Midbrain (tissue), 1 donor: ENCODE results near the gene LYPD6B.

ENCODE experiments used
- DNase-seq: peaks from one replicate; lab custom pipeline; 2025; lab: John Stamatoyannopoulos, UW

Gene LYPD6B

GRCh38 chr2:149119368-149119767, 80.9 kb downstream of the LYPD6B start:
- DNase-seq, result no peak

DNA sequence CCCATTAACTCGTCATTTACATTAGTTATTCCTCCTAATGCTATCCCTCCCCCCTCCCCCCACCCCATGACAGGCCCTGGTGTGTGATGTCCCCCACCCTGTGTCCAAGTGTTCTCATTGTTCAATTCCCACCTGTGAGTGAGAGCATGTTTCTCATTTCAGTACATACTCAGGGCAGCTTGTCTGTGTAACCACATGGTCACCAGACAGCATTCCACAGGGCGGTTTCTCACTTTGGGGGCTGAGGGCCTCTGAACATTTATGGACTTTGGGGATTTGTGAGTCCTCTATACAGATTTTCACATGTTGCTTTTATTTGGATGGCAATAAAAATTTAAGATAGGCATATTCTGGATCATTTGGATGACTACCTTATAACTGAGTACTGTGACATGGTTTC, 84.0 kb downstream of the LYPD6B start:
- DNase-seq, result no peak

GRCh38 chr2:149125031-149125725, 86.7 kb downstream of the LYPD6B start:
- no peak for DNase-seq

- DNase-seq, result no peak
Measured at GRCh38 chr2:149129433-149129832, 90.9 kb downstream of the LYPD6B start.

DNA sequence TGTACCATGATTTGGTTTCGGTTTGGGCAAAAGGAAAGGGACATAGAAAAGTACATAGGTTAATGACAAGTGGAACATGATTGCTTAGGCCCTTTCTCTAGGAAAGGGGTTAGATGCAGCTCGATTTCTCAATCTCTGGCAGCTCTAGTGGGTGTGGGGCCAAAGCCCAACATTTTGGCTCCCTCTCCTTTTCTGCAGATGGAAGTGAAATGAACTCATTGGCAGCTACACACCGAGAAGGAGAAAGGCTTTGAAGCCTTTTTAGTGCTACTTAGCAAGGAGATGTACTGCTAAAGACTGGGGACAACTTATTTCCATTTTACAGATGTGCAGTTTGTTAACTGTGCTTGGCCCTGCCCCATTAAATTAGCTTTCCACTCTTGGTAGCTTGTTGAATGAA, 93.8 kb downstream of the LYPD6B start:
- DNase-seq, result no peak

DNA sequence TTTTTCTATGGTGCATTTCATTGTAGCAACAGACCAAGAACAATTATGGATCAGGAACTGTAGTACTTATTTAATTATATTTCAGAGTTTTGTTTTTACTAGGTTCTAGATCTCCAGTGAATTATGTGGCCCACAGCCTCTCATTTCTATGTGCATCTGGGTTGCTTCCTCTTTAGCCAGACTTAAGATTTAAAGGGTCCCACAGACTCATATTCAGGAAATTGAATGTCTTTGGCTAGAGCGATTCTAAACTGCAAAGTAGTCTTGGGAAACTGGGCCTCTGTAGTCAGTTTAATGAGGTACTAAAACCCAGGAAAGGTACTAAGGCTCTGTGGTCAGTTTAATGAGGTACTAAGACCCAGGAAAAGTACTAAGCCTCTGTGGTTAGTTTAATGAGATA, 94.4 kb downstream of the LYPD6B start:
- DNase-seq, result no peak

DNA sequence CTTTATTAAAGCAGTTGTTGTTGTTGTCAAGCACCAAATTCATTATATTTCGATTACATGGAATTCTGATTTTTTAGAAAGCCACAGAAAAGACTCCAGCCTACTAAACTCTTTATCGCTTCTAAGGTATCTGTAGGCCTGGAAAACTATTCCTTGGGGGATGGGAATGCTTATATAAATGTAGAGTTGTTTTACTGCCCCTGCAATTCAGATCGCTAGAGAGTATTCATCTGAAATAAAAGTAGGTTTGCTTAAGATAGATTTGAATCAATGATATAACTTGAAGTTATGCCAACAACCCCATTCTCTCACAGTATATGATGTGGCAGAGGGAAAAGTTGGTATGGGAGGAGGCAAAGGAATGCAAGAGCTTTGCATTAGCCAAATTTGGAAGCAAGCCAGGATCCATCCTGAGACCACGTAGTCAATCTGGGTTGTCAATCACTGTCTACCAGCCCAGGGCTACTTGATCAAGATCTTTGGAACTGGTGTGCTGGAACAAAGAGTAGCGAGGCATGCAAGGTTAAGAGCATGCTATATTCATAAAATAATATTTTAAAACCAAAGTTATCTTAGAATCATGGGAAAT, 95.9 kb downstream of the LYPD6B start:
- no peak for DNase-seq

DNA sequence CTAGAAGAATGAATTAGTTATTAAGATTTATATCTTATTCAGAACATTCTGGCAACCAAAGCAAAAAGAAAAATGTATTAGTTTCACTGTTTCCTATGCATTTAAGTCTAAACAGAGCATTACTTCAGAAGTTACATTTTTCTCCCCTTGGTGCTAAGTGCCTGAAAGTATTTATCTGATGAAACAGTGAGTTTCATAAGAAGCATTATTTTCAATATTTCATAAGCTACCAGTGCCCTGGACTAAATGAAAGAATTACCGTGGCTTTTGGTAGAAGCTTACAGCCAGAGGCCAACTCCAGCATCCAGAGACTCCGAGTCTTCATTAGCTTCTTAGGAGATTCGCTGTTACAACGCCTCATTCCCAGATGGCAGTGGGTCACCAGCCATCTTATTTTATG, 97.6 kb downstream of the LYPD6B start:
- no peak for DNase-seq

- DNase-seq, result no peak
Measured at GRCh38 chr2:149141046-149141445, 102.5 kb downstream of the LYPD6B start.

GRCh38 chr2:149143734-149144133, 105.2 kb downstream of the LYPD6B start:
- no peak for DNase-seq

DNA sequence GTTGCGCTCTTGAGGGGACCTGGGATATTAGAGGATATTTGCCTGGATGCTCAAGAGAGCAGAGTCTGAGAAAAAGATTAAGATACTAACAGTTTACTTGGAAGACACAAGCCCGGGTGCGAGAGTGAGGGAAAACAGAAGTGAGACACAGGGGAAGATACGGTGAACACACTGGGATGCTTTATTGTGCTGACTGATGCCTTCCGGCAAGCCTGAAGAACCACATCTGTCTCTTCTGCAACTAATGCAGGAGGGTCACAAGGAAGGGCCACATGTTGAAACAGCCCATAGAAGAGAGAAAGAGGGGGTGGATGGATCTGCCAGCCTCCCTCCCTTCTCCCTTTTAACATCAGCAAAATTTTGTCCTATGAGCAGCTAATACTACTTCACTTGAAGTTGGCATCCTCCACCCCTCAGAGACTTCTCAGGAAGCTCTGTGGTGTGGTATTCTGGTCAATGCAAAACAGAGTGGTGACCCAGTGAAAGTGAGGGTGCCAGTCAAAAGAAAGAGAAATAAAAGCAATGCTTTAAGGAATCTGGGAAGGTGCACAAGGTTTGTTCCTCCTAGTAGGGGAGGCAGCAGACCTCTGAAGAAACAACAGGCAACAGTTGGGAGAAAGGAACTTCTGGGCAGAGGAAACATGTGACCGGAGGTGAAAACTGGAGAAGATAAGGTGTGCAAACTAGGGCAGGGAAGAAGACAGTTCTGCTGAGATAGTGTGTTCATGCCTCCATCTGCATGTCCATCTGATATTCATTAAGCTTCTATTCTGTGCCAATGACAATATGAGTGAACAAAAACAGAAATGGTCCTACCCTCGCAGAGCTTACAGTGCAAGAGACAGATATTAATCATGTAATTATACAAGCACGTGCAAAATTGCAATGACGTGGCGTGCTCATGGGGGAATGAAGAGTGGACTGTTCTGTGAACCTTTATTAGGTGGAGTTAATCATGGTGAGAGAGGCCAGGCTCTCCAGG, 107.1 kb downstream of the LYPD6B start:
- no peak for DNase-seq

DNA sequence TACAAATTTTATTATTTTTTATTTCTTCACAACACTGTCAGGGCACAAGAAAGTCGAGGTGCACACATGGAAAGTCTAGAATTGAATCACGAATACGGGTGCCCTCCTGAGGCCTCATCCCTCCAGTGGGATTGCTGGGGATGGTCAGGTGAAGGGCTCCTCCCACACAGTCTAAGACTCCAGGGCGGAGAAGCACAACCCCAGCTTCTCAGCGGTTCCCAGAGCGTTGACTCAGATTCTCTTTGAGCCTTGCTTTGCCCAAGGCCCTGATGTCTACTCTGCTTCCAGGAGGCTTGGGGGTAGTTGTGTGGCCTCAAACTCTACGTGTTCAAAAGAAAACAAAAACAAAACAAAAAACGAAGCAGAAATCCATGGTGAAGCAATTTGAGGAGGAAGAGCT, 108.4 kb downstream of the LYPD6B start:
- DNase-seq, result no peak

GRCh38 chr2:149148194-149149006, 109.9 kb downstream of the LYPD6B start:
- no peak for DNase-seq

GRCh38 chr2:149149007-149149297, 110.5 kb downstream of the LYPD6B start:
- no peak for DNase-seq

GRCh38 chr2:149152469-149152953, 114.0 kb downstream of the LYPD6B start:
- no peak for DNase-seq

DNA sequence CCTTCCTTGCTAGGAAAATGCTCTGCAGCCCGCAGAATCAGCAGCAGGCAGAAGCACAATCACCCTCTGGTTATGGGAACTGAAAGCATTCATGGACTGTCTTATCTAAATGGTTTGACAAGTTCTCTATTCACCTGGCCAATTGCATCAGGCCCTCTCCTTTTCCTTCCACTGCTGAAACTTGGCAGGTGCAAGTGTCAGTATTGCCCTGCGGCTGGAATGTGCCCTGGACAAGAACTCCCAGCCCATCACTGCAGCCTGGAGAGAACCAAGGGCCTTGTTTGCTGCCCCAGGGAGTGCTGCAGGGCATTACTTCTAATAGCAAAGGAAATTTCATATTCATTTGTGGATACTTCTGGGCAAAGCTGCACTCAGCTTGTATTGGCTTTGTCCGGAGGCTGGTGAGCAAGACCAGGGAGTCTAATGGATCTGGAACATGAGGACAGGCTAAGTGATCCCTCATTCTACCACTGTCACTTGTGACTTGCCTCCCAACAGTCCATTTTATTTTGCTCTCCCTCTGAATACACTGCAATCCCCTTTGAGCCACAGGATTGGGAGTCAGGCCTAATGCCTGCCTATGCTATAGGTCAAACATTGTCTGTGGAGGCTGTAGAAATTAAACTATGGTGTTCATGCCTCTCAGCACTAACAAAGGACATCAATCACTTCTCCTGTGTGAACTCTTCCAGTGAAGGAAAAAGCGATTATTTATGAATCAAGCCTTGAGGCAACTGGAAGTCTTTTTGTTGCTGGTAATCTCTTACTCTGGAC, 116.9 kb downstream of the LYPD6B start:
- DNase-seq, result no peak

DNA sequence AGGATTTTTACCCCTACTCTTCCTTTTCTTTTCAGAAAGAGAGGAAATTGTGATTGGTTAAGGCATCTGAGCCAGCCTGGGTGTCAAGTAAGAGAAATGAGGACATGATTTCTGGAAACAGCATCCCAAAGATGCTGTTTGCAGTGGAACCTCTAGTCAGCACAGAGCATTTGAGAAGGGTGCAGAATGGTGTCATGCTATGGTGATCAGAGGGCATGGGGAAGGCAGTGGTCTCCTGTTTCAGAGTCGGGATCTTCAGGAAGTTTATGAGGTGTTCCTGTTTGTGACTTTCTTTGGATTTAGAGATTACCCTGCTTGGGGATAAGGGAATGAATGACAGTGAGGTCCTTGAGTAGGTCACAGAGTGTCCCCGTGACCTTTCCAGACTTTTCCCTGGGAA, 117.5 kb downstream of the LYPD6B start:
- DNase-seq, result no peak

DNA sequence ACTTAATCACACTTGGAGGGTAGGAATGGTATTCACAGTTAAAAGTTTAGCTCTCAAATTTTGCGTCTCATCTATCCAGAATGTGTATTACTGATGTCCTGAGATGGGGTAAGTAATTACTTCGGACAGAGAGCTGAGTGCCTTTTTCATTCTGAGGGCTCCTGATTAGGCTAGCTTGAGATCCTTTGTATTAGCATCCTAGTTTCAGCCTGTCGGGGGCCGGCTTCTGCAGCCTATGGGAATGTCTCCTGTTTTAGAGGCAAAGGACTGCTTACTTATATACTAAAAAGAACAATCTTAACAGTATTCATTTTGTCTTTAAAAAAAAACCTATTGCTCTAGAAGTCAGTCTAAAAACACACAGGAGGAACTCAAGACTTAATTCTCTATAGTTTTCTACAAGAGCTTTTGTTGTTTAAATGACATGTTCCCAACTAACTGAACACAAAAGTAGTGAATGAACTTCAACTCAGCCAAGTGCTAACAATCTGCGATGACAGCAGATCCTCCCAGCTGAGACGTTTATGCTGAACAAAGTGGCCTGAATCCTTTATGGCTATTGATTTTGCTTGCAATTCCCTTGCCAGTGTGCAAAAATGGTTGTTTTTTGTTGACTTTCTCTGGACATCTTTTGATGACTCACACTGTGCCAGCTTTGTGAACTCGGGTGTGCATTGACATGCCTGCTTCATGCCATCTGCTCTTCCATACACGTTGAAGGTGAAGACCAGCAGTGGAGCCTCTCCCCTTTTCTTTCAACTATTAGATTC, 118.7 kb downstream of the LYPD6B start:
- DNase-seq, result no peak

GRCh38 chr2:149158957-149159356, 120.5 kb downstream of the LYPD6B start:
- DNase-seq, result no peak

GRCh38 chr2:149160195-149160594, 121.7 kb downstream of the LYPD6B start:
- no peak for DNase-seq
